Prostate gland (tissue), 2 donors: ENCODE data around the gene RSBN1. TPM values are rescaled to one million over a fixed set of nuclear protein-coding genes. Genes with fewer than 3 reads are reported as not detected.
A peak's percentile ranks its signal among the peaks of the same experiment; 100 is the strongest.

Experiments
- DNase-seq: peaks from one replicate; pipeline ENCODE4 v3.0.0-alpha.2; 2019; ENCODE audit warnings: low spot score
- H3K27ac ChIP-seq, 2 donors: fragments of 200-600 bp; sonication (generic); 2 replicates each; pipeline ENCODE4 v1.5.1; 2017 to 2019
- H3K27me3 ChIP-seq: fragments of 200-600 bp; sonication (generic); replicated peaks from 2 replicates; pipeline ENCODE4 v1.5.1; 2019; ENCODE audit not compliant: insufficient read depth
- H3K36me3 ChIP-seq, 2 donors: fragments of 200-600 bp; sonication (generic); 1 replicate in 1 of 2; 2 replicates in 1 of 2; pipeline versions ENCODE4 v1.5.1 to v1.8.1; 2017 to 2019
- H3K4me1 ChIP-seq: fragments of 200-600 bp; sonication (generic); replicated peaks from 2 replicates; pipeline ENCODE4 v1.5.1; 2019
- H3K4me3 ChIP-seq, 2 donors: fragments of 200-600 bp; sonication (generic); 2 replicates each; pipeline ENCODE4 v1.5.1; 2017 to 2019
- H3K9me3 ChIP-seq: fragments of 200-600 bp; sonication (generic); 2 replicates; pipeline ENCODE4 v1.5.1; 2017
- CTCF ChIP-seq, 4 experiments: fragments of 200-600 bp in 2 of 4; fragments of 450-650 bp in 2 of 4; sonication (generic) in 2 of 4; IDR thresholded peaks; 1 replicate in 3 of 4; 2 replicates in 1 of 4; pipeline ENCODE4 v1.5.1; 2016 to 2019; ENCODE audit warnings: antibody characterized with exemption in 4 of 4, mild to moderate bottlenecking in 2 of 4, moderate library complexity in 2 of 4
- POLR2A ChIP-seq: fragments of 450-650 bp; IDR thresholded peaks from one replicate; pipeline ENCODE4 v1.6.1; 2016; ENCODE audit warnings: antibody characterized with exemption, mild to moderate bottlenecking
- POLR2AphosphoS5 ChIP-seq: sonication (generic); formaldehyde crosslinking; IDR thresholded peaks from one replicate; pipeline ENCODE4 v1.6.1; 2017; ENCODE audit warnings: antibody characterized with exemption
- WGBS: methylation state at CpG from one replicate; pipeline ENCODE4 v1.1.5; 2018; 5-methylcytosine and 5-hydroxymethylcytosine counted together
- intact Hi-C: fragments of 100-400 bp; cut with DNase I; formaldehyde crosslinking; loops from one replicate; pipeline ENCODE4 v1.14.2; 2022
- total RNA-seq, 2 donors: library from RNA; depleted of rRNA; stranded (reverse); fragments of >200 nt; gene quantifications; one replicate each; pipeline ENCODE4 v1.1.0, GENCODE V29; 2016

RSBN1 gene
- total RNA-seq, 2 donors from 2014 or later: 23.1 to 24.0 TPM

GRCh38 chr1:113809670-113810602 lies 2.3 kb downstream of the RSBN1 start:
- TF ChIP-seq POLR2AphosphoS5 (no peak), POLR2A (no peak), CTCF (IDR thresholded peaks at IDR 0.05) (no peak)
- no peaks in the 10 kb centered on the region for H3K9me3 ChIP-seq
- H3K27ac ChIP-seq: no peak overlapping the region
- 38% methylated on average over 5 of the region's 5 CpGs for WGBS
- H3K4me1 ChIP-seq: no peaks in the 10 kb centered on the region
- intact Hi-C loops: loop anchor here (5.0 kb wide), 1 partner anchor 53 kb away; the partner anchor contains the start of gene PHTF1
- no peak for DNase-seq
- H3K27me3 ChIP-seq: no peaks in the 10 kb centered on the region
- peak overlapping the region in 1 of 2 donors; percentile 94 for H3K4me3 ChIP-seq
- H3K36me3 ChIP-seq: no peaks in the 10 kb centered on the region

- TF ChIP-seq CTCF (IDR thresholded peaks at IDR 0.05): no peak
- TF ChIP-seq POLR2A: no peak
- no peak for TF ChIP-seq POLR2AphosphoS5
- DNase-seq: no peak
- Histone ChIP-seq H3K27me3 (no peaks in the 10 kb centered on the region), H3K4me3 (no peak overlapping the region), H3K36me3 (no peaks in the 10 kb centered on the region), H3K4me1 (no peaks in the 10 kb centered on the region), H3K27ac (no peak overlapping the region), H3K9me3 (no peaks in the 10 kb centered on the region)
- WGBS: 91% methylated on average over 4 of the region's 4 CpGs
- intact Hi-C loops: no loop called here
These were observed 3.7 kb downstream of the RSBN1 start for GRCh38 chr1:113808450-113809195.

GRCh38 chr1:113805639-113806038 lies 6.6 kb downstream of the RSBN1 start:
- no peak overlapping the region for H3K27ac ChIP-seq
- H3K36me3 ChIP-seq: no peaks in the 10 kb centered on the region
- no peak overlapping the region for H3K4me3 ChIP-seq
- no peaks in the 10 kb centered on the region for H3K4me1 ChIP-seq
- no peaks in the 10 kb centered on the region for H3K9me3 ChIP-seq
- WGBS: 89% methylated on average over 4 of the region's 4 CpGs
- TF ChIP-seq POLR2AphosphoS5: no peak
- no peak for TF ChIP-seq POLR2A
- no peak for TF ChIP-seq CTCF (IDR thresholded peaks at IDR 0.05)
- DNase-seq: no peak
- H3K27me3 ChIP-seq: no peaks in the 10 kb centered on the region
- intact Hi-C loops: no loop called here

GRCh38 chr1:113805256-113805531 lies 7.1 kb downstream of the RSBN1 start:
- Histone ChIP-seq H3K36me3 (no peaks in the 10 kb centered on the region), H3K27me3 (no peaks in the 10 kb centered on the region), H3K9me3 (no peaks in the 10 kb centered on the region), H3K27ac (no peak overlapping the region), H3K4me3 (no peak overlapping the region), H3K4me1 (no peaks in the 10 kb centered on the region)
- WGBS: 98% methylated on average over 6 of the region's 6 CpGs
- no peak for TF ChIP-seq POLR2AphosphoS5
- TF ChIP-seq POLR2A: no peak
- TF ChIP-seq CTCF (IDR thresholded peaks at IDR 0.05): no peak
- intact Hi-C loops: no loop called here
- no peak for DNase-seq
